Activated T-cell treated with anti-CD3 and anti-CD28 coated beads, Interleukin-2, amount 50 U/mL, for 4 hours (primary cell): Measurements from ENCODE around the gene UBQLN4. TPM values are rescaled to one million over a fixed set of nuclear protein-coding genes. Genes with fewer than 3 reads are reported as not detected.
A peak's percentile ranks its signal among the peaks of the same experiment; 100 is the strongest.

Source experiments
- ATAC-seq, 2 donors: fragments of 200-7000 bp; cut with Tn5 transposase; one replicate each; pipeline ENCODE4 v1.10.0; 2021
- DNase-seq: peaks from one replicate; pipeline ENCODE4 v3.0.0-alpha.2; 2020
- H3K27me3 Mint-ChIP-seq: one replicate; pipeline ENCODE4 v1.8.0; 2021; ENCODE audit warnings: low read depth, mixed read lengths
- H3K36me3 Mint-ChIP-seq: one replicate; pipeline ENCODE4 v1.8.0; 2022; ENCODE audit warnings: mixed read lengths; ENCODE audit not compliant: insufficient read depth
- H3K4me1 Mint-ChIP-seq: one replicate; pipeline ENCODE4 v1.8.0; 2021; ENCODE audit warnings: low read depth, mixed read lengths
- H3K4me3 Mint-ChIP-seq: one replicate; pipeline ENCODE4 v1.8.0; 2021; ENCODE audit warnings: mild to moderate bottlenecking, moderate library complexity, mixed read lengths
- H3K9me3 Mint-ChIP-seq: one replicate; pipeline ENCODE4 v1.8.0; 2021; ENCODE audit warnings: mixed read lengths
- total RNA-seq, 3 donors: library from RNA; stranded (reverse); gene quantifications; one replicate each; pipeline ENCODE4 v1.2.1, GENCODE V29; 2021

Gene UBQLN4
- total RNA-seq, 3 donors from 2014 or later, result 52.9 to 57.3 (median 53.7) TPM

- H3K4me3 Mint-ChIP-seq, result no peak overlapping the region
- ATAC-seq, result no peak
- H3K4me1 Mint-ChIP-seq, result peaks cover 13% of the 10 kb centered on the region
- H3K36me3 Mint-ChIP-seq, result peaks cover 1% of the 10 kb centered on the region
- no peak for DNase-seq
- H3K9me3 Mint-ChIP-seq, result no peaks in the 10 kb centered on the region
- peaks cover 3% of the 10 kb centered on the region for H3K27me3 Mint-ChIP-seq
Observed at GRCh38 chr1:156024801-156025200, 28.8 kb downstream of the UBQLN4 start.

GRCh38 chr1:156021954-156022353 is 31.6 kb downstream of the UBQLN4 start:
- Mint-ChIP-seq H3K4me1 (peaks cover 26% of the 10 kb centered on the region), H3K36me3 (peaks cover 14% of the 10 kb centered on the region), H3K27me3 (peaks cover 3% of the 10 kb centered on the region), H3K4me3 (peak overlapping the region; percentile 33), H3K9me3 (no peaks in the 10 kb centered on the region)
- DNase-seq (no peak), ATAC-seq (no peak)

GRCh38 chr1:156021093-156021428 is 32.5 kb downstream of the UBQLN4 start:
- DNase-seq (no peak), ATAC-seq (no peak)
- H3K9me3 Mint-ChIP-seq, result no peaks in the 10 kb centered on the region
- H3K27me3 Mint-ChIP-seq, result peaks cover 3% of the 10 kb centered on the region
- H3K4me3 Mint-ChIP-seq, result peak overlapping the region; percentile 96
- peaks cover 17% of the 10 kb centered on the region for H3K36me3 Mint-ChIP-seq
- H3K4me1 Mint-ChIP-seq, result peaks cover 27% of the 10 kb centered on the region

- DNase-seq (peak; percentile 72), ATAC-seq (peak; percentile 100)
- H3K4me1 Mint-ChIP-seq, result peaks cover 25% of the 10 kb centered on the region
- H3K27me3 Mint-ChIP-seq, result no peaks in the 10 kb centered on the region
- H3K9me3 Mint-ChIP-seq, result no peaks in the 10 kb centered on the region
- peak within 1 kb of the TSS; percentile 96 for H3K4me3 Mint-ChIP-seq
- peaks cover 17% of the 10 kb centered on the region for H3K36me3 Mint-ChIP-seq
Observed at GRCh38 chr1:156020293-156021092, 33.1 kb downstream of the UBQLN4 start, which contains the start of gene SSR2. SSR2 (minus strand) TSS chr1:156020951; CDS start chr1:156020167, 784 bp downstream.

- ATAC-seq (no peak), DNase-seq (no peak)
- Mint-ChIP-seq H3K27me3 (no peaks in the 10 kb centered on the region), H3K4me3 (peak overlapping the region; percentile 96), H3K9me3 (no peaks in the 10 kb centered on the region), H3K4me1 (peaks cover 25% of the 10 kb centered on the region), H3K36me3 (peaks cover 17% of the 10 kb centered on the region)
Observed at GRCh38 chr1:156019946-156020292, 33.7 kb downstream of the UBQLN4 start.

- peaks cover 39% of the 10 kb centered on the region for H3K36me3 Mint-ChIP-seq
- H3K9me3 Mint-ChIP-seq, result no peaks in the 10 kb centered on the region
Observed at GRCh38 chr1:156014829-156015228, 38.8 kb downstream of the UBQLN4 start.

GRCh38 chr1:156012051-156012817 is 41.4 kb downstream of the UBQLN4 start:
- DNase-seq (no peak), ATAC-seq (no peak)
- Mint-ChIP-seq H3K9me3 (no peaks in the 10 kb centered on the region), H3K4me1 (peaks cover 12% of the 10 kb centered on the region), H3K4me3 (no peak overlapping the region), H3K36me3 (peaks cover 39% of the 10 kb centered on the region), H3K27me3 (no peaks in the 10 kb centered on the region)

More at GRCh38 chr1:156014829-156015228, 38.8 kb downstream of the UBQLN4 start:
- H3K4me3 Mint-ChIP-seq, result no peak overlapping the region
- no peak for ATAC-seq
- no peaks in the 10 kb centered on the region for H3K27me3 Mint-ChIP-seq
- H3K4me1 Mint-ChIP-seq, result peaks cover 21% of the 10 kb centered on the region
- DNase-seq, result no peak

- Mint-ChIP-seq H3K36me3 (peaks cover 35% of the 10 kb centered on the region), H3K9me3 (no peaks in the 10 kb centered on the region), H3K4me1 (peaks cover 26% of the 10 kb centered on the region), H3K4me3 (no peak overlapping the region), H3K27me3 (no peaks in the 10 kb centered on the region)
- DNase-seq (no peak), ATAC-seq (no peak)
Observed at GRCh38 chr1:156009404-156009803, 44.2 kb downstream of the UBQLN4 start.

GRCh38 chr1:156006666-156007376 is 46.8 kb downstream of the UBQLN4 start:
- ATAC-seq, result peak in 1 of 2 donors; percentile 7

GRCh38 chr1:156004843-156005584 is 48.6 kb downstream of the UBQLN4 start:
- no peak overlapping the region for H3K4me3 Mint-ChIP-seq
- ATAC-seq (peak; percentile 79 to 82), DNase-seq (no peak)
- peaks cover 21% of the 10 kb centered on the region for H3K4me1 Mint-ChIP-seq
- peaks cover 14% of the 10 kb centered on the region for H3K36me3 Mint-ChIP-seq
- H3K9me3 Mint-ChIP-seq, result no peaks in the 10 kb centered on the region
- no peaks in the 10 kb centered on the region for H3K27me3 Mint-ChIP-seq

More at GRCh38 chr1:156006666-156007376, 46.8 kb downstream of the UBQLN4 start:
- Mint-ChIP-seq H3K4me3 (no peak overlapping the region), H3K36me3 (peaks cover 29% of the 10 kb centered on the region), H3K9me3 (no peaks in the 10 kb centered on the region), H3K27me3 (no peaks in the 10 kb centered on the region), H3K4me1 (peaks cover 25% of the 10 kb centered on the region)
- DNase-seq, result no peak

- Mint-ChIP-seq H3K4me1 (peaks cover 21% of the 10 kb centered on the region), H3K36me3 (peaks cover 8% of the 10 kb centered on the region), H3K27me3 (no peaks in the 10 kb centered on the region), H3K4me3 (no peak overlapping the region), H3K9me3 (no peaks in the 10 kb centered on the region)
- no peak for DNase-seq
- no peak for ATAC-seq
Observed at GRCh38 chr1:156003923-156004188, 49.7 kb downstream of the UBQLN4 start.

GRCh38 chr1:156002188-156002911 is 51.2 kb downstream of the UBQLN4 start:
- no peak for DNase-seq
- H3K36me3 Mint-ChIP-seq, result peaks cover 3% of the 10 kb centered on the region
- H3K4me1 Mint-ChIP-seq, result peaks cover 18% of the 10 kb centered on the region
- no peak for ATAC-seq
- H3K4me3 Mint-ChIP-seq, result no peak overlapping the region
- no peaks in the 10 kb centered on the region for H3K27me3 Mint-ChIP-seq
- no peaks in the 10 kb centered on the region for H3K9me3 Mint-ChIP-seq

GRCh38 chr1:156001662-156002171 is 51.9 kb downstream of the UBQLN4 start:
- Mint-ChIP-seq H3K27me3 (no peaks in the 10 kb centered on the region), H3K9me3 (no peaks in the 10 kb centered on the region), H3K4me1 (peaks cover 16% of the 10 kb centered on the region), H3K36me3 (peaks cover 2% of the 10 kb centered on the region), H3K4me3 (no peak overlapping the region)
- ATAC-seq, result no peak
- DNase-seq, result no peak
